ENCODE data around the gene AKR1E2.

AKR1E2 gene

DNA sequence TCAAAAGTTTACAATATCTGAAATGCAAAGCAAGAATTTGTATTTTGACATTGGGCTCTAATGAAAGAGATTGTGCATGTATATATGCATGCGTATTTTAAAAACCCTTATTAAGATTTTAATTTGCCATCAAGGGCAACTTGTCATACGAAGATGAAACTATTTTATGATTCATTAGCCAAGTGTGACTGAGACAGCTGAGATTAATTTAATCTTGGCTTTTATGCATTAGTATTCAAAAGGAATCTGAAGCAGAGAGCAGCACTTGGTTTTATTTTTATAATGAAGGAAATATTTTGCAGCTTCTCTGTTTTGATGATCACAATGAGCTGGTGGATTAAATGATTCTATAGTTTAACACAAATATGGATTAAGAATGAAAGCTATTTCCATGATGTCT, 45.9 kb upstream of the AKR1E2 start:
- no peak overlapping the region for H2AFZ ChIP-seq (ENCODE audit: low read depth, low read length)
- no peaks in the 10 kb centered on the region for H3K9me3 ChIP-seq (ENCODE audit: insufficient read depth, low read length, severe bottlenecking)
- no peaks in the 10 kb centered on the region for H3K4me1 ChIP-seq (ENCODE audit: insufficient read depth, low read length)
- no peak overlapping the region for H3K9ac ChIP-seq (ENCODE audit: low read depth, low read length)
- no peak for DNase-seq
- no peak for ATAC-seq (ENCODE audit: insufficient read depth, low read depth)
- H3K36me3 ChIP-seq (ENCODE audit: insufficient read depth, low read length), result no peaks in the 10 kb centered on the region
- peaks cover 2% of the 10 kb centered on the region for H3K27me3 ChIP-seq (ENCODE audit: insufficient read depth, low read length, poor library complexity)
- no peaks in the 10 kb centered on the region for H4K20me1 ChIP-seq (ENCODE audit: insufficient read depth, low read length)
- H3K79me2 ChIP-seq (ENCODE audit: insufficient read depth, low read length), result no peaks in the 10 kb centered on the region
- TF ChIP-seq, protein P1, sequence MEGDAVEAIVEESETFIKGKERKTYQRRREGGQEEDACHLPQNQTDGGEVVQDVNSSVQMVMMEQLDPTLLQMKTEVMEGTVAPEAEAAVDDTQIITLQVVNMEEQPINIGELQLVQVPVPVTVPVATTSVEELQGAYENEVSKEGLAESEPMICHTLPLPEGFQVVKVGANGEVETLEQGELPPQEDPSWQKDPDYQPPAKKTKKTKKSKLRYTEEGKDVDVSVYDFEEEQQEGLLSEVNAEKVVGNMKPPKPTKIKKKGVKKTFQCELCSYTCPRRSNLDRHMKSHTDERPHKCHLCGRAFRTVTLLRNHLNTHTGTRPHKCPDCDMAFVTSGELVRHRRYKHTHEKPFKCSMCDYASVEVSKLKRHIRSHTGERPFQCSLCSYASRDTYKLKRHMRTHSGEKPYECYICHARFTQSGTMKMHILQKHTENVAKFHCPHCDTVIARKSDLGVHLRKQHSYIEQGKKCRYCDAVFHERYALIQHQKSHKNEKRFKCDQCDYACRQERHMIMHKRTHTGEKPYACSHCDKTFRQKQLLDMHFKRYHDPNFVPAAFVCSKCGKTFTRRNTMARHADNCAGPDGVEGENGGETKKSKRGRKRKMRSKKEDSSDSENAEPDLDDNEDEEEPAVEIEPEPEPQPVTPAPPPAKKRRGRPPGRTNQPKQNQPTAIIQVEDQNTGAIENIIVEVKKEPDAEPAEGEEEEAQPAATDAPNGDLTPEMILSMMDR (IDR thresholded peaks at IDR 0.05; ENCODE audit: borderline replicate concordance, extremely low read depth, low read length, poor library complexity, severe bottlenecking), result no peak
- no peak for TF ChIP-seq EZH2 (IDR thresholded peaks at IDR 0.05; ENCODE audit: borderline replicate concordance, low read depth, low read length, severe bottlenecking)
- H3K4me2 ChIP-seq (ENCODE audit: insufficient read depth, low read length), result no peak overlapping the region
- H3K27ac ChIP-seq (ENCODE audit: low read length), result no peak overlapping the region
- no peak overlapping the region for H3K4me3 ChIP-seq (ENCODE audit: low read depth in 1 of 2, low read length in 2 of 2)

DNA sequence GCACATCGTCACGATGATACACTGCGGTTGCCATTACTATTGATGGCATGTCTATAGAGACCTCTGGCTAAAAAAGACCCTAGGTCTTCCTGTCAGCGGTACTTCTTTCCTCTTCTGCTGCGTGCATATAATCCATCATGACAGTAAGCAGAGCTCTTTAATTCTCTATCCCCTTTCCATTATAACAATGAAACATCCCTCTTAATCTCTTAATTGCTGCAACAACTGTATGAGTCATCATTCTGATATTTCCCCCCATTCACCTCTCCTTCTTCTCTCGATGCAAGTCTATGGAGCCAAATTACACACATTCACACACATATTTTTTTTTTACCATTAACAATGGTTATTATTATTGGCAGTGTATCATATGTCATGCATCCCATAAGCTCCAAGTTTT, 45.2 kb upstream of the AKR1E2 start:
- no peak overlapping the region for H2AFZ ChIP-seq (ENCODE audit: low read depth, low read length)
- H4K20me1 ChIP-seq (ENCODE audit: insufficient read depth, low read length), result no peaks in the 10 kb centered on the region
- no peak overlapping the region for H3K4me3 ChIP-seq (ENCODE audit: low read depth in 1 of 2, low read length in 2 of 2)
- no peaks in the 10 kb centered on the region for H3K79me2 ChIP-seq (ENCODE audit: insufficient read depth, low read length)
- no peak for TF ChIP-seq EZH2 (IDR thresholded peaks at IDR 0.05; ENCODE audit: borderline replicate concordance, low read depth, low read length, severe bottlenecking)
- TF ChIP-seq, protein P1 (IDR thresholded peaks at IDR 0.05; ENCODE audit: borderline replicate concordance, extremely low read depth, low read length, poor library complexity, severe bottlenecking), result no peak
- no peak overlapping the region for H3K4me2 ChIP-seq (ENCODE audit: insufficient read depth, low read length)
- no peak for ATAC-seq (ENCODE audit: insufficient read depth, low read depth)
- H3K4me1 ChIP-seq (ENCODE audit: insufficient read depth, low read length), result no peaks in the 10 kb centered on the region
- peaks cover 2% of the 10 kb centered on the region for H3K27me3 ChIP-seq (ENCODE audit: insufficient read depth, low read length, poor library complexity)
- no peak overlapping the region for H3K9ac ChIP-seq (ENCODE audit: low read depth, low read length)
- H3K36me3 ChIP-seq (ENCODE audit: insufficient read depth, low read length), result no peaks in the 10 kb centered on the region
- no peak for DNase-seq
- no peaks in the 10 kb centered on the region for H3K9me3 ChIP-seq (ENCODE audit: insufficient read depth, low read length, severe bottlenecking)
- no peak overlapping the region for H3K27ac ChIP-seq (ENCODE audit: low read length)

DNA sequence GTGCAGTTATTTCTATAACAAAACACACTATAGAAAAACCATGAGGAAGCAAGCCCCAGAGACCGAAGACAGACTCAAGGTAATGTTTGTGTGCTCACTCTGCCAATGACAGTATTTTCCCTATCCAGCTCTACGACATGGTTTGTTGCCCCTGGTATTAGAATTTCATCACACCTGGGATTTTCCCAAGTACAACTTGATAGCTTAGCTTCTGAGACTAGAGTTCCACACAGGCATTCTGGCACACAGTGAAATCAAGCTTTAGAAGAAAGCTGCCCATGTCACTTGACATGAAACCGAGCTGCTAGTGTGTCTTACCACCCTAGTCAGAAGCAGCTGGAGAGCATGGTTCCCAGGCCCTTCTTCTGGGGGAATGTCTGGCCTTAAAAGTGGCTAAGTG, 44.1 kb upstream of the AKR1E2 start:
- H3K9ac ChIP-seq (ENCODE audit: low read depth, low read length), result no peak overlapping the region
- no peaks in the 10 kb centered on the region for H3K4me1 ChIP-seq (ENCODE audit: insufficient read depth, low read length)
- peaks cover 2% of the 10 kb centered on the region for H3K27me3 ChIP-seq (ENCODE audit: insufficient read depth, low read length, poor library complexity)
- no peak overlapping the region for H3K4me3 ChIP-seq (ENCODE audit: low read depth in 1 of 2, low read length in 2 of 2)
- ATAC-seq (ENCODE audit: insufficient read depth, low read depth) (no peak), DNase-seq (no peak)
- H3K27ac ChIP-seq (ENCODE audit: low read length), result no peak overlapping the region
- no peak overlapping the region for H2AFZ ChIP-seq (ENCODE audit: low read depth, low read length)
- H4K20me1 ChIP-seq (ENCODE audit: insufficient read depth, low read length), result no peaks in the 10 kb centered on the region
- no peaks in the 10 kb centered on the region for H3K36me3 ChIP-seq (ENCODE audit: insufficient read depth, low read length)
- TF ChIP-seq, protein P1 (IDR thresholded peaks at IDR 0.05; ENCODE audit: borderline replicate concordance, extremely low read depth, low read length, poor library complexity, severe bottlenecking), result no peak
- TF ChIP-seq EZH2 (IDR thresholded peaks at IDR 0.05; ENCODE audit: borderline replicate concordance, low read depth, low read length, severe bottlenecking), result no peak
- H3K79me2 ChIP-seq (ENCODE audit: insufficient read depth, low read length), result no peaks in the 10 kb centered on the region
- H3K4me2 ChIP-seq (ENCODE audit: insufficient read depth, low read length), result no peak overlapping the region
- H3K9me3 ChIP-seq (ENCODE audit: insufficient read depth, low read length, severe bottlenecking), result no peaks in the 10 kb centered on the region

Data from DND-41 (cell line).